KBM-7 (cell line): Measurements from ENCODE around the gene HDGFL2.

Experiments
- DNase-seq: peaks from one replicate; pipeline ENCODE4 v3.0.0-alpha.2; 2015
- in situ Hi-C: fragments of 300-500 bp; cut with MboI; formaldehyde crosslinking; loops from 2 replicates; pipeline ENCODE4 v1.14.3; 2020; ENCODE audit warnings: low sequenced_read_pairs, low pct_unique_long_range_greater_than_20kb, mixed read lengths

Gene HDGFL2

DNA sequence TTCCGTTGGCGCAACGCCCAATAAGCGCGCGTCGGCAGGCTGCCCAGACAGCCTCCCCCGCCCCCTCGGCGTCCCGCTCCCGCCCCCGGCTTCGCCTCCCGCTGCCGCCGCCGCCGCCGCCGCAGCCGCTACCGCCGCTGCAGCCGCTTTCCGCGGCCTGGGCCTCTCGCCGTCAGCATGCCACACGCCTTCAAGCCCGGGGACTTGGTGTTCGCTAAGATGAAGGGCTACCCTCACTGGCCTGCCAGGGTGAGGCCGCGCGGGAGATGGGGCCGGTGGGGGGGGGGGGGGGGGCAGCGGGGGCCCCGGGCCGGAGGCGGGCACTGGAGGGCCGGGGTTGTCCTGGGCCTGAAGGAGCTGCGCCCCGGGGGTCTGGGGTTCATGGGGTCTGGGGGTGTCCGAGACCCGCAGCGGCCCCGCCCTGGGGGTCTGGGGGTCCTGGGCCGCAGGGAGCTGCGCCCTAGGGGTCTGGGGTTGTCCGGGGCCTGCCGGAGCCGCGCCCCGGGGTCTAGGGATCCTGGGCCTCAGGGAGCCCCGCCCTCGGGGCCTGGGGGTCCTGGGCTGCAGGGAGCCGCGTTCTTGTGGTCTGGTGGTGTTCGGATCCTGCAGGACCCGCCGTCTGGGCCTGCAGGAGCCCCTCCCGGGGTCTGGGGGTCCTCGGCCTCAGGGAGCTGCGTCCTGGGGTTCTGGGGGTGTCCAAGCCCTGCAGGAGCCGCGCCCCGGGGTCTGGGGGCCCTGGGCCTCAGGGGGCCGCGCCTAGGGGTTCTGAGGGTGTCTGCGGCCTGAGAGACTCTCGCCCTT, at the start of gene HDGFL2:
HDGFL2 (plus strand) TSS at position 124 of the 801 bp plus-strand sequence; CDS start at position 178, 54 bp downstream.
- in situ Hi-C loops = no loop called here
- no peak for DNase-seq

DNA sequence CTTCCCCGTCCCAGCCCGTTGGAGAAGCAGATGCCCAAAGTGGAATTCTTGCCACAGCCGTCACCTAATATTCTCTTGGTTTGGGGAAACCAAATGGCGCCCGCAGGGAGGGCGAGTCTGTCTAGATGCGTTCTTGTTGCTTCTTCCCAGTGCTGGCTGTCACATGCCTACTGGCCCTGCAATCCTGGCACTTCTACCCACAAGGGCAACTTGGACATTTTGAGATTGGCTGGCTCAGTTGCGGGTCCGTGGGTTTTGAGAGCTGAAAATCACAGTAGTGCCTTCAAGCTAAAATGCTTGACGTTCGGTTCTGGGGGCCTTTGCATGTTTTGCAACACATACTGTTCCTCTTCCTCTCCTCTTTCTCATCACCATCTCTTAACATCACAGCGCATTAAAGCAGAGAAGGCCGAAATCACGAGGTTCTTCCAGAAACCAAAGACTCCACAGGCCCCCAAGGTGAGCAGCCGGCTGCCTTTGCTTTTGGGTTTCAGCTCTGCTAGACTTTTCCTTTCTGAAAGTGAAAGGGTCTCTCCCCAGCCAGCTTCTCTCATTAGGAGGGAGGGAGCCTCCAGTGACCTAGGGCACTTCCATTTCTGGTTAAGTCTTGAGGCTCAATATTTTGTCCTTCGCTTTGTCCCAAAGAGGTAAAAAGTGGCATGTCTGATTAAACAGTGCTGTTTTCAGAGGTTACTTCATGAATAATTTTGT, 48.5 kb upstream of the HDGFL2 start:
- in situ Hi-C loops = no loop called here
- no peak for DNase-seq

DNA sequence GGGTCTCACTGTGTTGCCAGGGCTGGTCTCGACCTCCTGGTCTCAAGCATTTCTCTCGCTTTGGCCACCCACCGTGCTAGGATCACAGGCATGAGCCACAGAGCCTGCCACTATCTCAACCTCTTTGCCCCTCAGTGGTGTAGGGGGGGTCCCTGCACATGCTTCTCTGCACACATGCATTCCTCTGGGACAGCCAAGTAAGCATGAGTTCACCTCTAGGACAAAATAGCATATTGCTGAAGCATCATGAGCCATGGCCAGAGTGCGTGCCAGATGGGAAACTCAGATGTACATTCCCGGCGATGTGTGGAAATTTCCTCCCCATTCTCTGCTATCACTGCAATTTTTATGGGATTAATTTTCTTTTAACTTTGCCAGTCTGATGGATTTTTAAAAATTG, 46.6 kb upstream of the HDGFL2 start:
- in situ Hi-C loops = no loop called here
- no peak for DNase-seq

DNA sequence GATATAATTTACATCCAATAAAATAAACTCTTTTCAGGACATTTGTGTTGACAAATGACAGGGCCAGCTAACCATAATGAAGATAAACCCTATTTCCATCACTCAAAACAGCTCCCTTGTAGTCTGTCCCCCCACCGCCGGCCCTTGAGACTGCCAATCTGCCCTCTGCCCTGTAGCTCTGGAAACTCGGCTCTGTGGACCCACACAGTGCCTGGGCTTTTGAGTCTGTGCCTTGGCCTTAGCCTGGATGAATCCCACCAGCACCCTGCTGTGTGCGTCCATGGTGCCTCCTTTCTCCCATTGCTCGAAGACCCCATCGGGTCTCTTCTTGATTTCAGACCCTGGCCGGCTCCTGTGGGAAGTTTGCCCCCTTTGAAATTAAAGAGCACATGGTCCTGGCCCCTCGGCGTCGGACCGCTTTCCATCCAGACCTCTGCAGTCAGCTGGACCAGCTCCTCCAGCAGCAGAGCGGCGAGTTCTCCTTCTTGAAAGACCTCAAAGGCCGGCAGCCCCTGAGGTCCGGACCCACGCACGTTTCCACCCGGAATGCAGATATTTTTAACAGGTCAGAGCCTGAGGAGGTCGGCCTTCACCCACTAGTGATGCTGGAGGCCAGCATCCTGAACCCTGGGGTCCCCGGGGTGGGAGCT, 43.6 kb upstream of the HDGFL2 start:
- in situ Hi-C loops = no loop called here

DNA sequence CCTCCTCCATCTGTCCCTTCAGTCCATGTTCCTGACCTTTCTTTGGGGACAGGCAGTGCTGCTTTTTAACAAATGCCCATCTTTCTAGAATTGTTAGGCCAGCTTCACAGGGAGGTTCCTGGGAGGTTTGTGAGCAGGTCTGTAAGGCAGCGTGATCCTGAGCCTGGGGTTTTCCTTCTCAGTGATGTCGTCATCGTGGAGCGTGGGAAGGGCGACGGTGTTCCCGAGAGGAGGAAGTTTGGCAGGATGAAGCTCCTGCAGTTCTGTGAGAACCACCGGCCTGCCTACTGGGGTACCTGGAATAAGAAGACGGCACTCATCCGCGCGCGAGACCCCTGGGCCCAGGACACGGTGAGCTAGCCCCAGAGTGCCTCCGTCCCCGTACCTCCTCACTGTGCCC, 42.8 kb upstream of the HDGFL2 start:
- no peak for DNase-seq
- in situ Hi-C loops = no loop called here

More for the DNA sequence above, 43.6 kb upstream of the HDGFL2 start:
- DNase-seq = no peak

DNA sequence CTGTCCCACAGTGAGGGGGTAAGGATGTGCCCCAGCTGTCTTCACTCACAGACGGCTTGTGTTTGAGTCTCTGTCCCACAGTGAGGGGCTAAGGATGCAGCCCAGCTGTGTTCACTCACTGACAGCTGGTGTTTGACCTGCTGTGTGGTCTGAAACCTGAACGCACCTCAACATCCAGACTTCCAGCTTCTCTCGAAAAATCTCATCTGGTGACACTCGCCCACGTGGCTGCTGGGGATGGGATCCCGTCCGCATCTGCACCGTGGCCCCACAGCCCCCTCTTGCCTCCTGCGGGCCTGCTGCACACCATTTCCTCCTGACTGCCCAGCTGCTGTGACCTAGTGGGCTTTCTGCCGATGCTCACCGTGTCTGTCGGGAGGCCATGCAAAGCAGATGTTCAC, 42.3 kb upstream of the HDGFL2 start:
- no peak for DNase-seq
- in situ Hi-C loops = no loop called here

DNA sequence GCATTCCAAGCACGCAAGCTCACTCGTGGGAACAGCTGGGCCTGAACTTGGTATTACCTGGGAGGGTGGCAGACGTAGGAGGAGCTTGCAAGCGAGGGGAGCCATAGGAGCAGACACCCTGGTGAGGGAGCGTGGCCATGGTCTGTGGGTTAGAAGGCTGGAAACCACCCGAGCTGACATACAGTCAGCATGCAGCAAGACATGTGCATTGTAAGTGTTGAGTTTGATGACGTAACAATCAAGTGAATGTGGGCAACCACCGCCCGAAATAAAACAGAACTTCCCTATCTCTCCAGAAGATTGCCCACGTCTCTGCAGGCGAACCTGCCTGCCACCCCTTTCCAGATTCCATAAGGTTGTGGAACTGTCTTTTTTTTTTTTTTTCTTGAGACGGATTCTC, 41.3 kb upstream of the HDGFL2 start:
- in situ Hi-C loops = no loop called here
- peak; percentile 32 for DNase-seq

DNA sequence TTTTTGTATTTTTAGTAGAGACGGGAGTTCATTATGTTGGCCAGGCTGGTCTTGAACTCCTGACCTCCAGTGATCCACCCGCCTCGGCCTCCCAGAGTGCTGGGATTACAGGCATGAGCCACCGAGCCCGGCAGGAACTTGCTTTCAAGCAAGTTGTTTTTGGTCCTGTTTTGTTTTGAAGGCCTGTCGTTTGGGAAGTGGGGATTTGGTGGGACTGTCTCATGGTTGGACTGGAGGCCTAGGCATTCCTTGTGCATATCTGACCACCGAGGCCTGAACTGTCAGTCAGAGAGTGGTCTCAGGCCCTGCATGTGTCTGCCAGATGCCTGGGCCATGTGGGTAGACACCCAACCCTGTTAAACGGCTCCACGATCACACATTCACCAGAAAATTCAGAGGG, 40.8 kb upstream of the HDGFL2 start:
- in situ Hi-C loops = no loop called here

DNA sequence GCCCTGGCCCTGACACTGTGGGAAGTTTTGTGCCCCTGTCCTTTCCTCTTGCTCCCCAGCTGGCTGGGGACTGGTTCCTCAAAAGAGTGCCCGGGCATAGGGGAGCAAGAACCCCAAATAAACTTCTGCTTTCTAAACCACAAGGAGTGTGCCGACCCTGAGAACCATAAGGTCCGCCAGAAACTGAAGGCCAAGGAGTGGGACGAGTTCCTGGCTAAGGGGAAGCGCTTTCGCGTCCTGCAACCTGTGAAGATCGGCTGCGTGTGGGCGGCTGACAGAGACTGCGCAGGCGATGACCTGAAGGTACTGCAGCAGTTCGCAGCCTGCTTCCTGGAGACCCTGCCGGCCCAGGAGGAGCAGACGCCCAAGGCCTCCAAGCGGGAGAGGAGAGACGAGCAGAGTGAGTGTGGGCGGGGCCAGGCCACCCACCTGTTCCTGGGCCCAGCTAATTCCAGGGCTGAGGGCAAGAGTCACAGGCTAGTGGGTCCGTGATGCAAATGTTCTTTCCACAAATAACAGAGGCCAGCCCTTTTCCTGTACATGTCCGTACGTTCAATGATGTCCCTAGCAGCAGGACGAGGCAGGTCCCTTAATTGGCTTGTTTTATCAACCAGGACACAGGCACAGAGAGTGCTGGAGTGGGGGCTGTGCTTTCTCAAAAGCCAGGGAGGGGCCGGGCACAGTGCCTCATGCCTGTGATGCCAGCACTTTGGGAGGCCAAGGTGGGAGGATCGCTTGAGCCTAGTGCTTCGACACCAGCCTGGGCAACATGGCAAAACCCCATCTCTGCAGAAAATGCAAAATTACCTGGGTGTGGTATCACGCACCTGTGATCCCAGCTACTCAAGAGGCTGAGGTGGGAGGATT, 40.1 kb upstream of the HDGFL2 start:
- in situ Hi-C loops = no loop called here
- DNase-seq = peak; percentile 42

More for the DNA sequence above, 40.8 kb upstream of the HDGFL2 start:
- DNase-seq = no peak

DNA sequence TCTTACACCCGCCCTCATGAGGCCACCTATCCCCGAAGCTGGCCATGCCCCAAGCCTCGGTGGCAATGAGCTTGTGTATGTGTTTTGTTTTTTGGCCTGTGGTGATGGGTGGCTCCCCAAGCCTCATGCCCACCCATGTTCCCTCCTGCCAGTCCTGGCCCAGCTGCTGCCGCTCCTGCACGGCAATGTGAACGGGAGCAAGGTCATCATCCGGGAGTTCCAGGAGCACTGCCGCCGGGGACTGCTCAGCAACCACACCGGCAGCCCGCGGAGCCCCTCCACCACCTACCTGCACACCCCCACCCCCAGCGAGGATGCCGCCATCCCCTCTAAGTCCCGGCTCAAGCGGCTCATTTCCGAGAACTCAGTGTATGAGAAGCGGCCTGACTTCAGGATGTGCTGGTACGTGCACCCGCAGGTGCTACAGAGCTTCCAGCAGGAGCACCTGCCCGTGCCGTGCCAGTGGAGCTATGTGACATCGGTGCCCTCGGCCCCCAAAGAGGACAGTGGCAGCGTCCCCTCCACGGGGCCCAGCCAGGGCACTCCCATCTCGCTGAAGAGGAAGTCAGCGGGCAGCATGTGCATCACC, 39.1 kb upstream of the HDGFL2 start:
- in situ Hi-C loops = no loop called here
- DNase-seq = no peak

DNA sequence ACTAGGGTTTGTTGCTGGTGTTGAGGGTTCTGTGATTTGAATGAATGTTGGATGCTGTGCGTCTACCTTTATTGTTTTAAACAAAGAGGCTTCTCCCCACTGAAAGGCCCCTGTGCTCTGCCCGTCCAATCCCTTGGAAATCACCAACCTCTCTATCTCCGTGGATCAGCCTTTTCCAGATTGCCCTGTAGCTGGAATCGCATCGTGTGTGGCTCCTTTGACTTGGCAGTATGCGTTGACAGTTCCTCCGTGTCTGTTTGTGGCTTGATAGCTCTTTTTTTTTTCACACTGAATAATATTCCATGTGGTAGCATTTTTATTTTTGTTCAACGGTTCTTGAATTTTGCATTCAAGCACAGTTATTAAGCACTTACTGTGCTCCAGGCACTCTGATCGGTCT, 37.7 kb upstream of the HDGFL2 start:
- in situ Hi-C loops = no loop called here
- DNase-seq = no peak

DNA sequence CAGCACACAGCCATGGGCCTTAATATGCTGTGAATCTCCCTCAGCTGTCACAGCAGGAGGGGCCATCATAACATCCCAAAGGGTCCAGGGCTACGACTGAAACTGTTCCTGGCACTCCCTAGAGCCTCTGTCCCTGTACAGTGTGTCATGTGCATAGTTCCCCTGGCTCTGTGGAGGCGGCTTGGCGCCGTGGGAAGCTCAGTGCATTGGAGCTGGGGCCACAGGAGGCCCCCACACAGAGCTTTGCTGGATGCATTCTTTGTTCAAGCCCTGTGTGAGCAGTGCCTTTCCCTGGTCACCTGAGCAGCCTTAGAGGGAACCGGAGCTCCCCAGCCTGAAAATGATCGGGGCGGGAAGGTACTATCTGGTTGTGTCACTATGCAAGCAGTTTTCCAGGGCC, 35.9 kb upstream of the HDGFL2 start:
- in situ Hi-C loops = no loop called here

DNA sequence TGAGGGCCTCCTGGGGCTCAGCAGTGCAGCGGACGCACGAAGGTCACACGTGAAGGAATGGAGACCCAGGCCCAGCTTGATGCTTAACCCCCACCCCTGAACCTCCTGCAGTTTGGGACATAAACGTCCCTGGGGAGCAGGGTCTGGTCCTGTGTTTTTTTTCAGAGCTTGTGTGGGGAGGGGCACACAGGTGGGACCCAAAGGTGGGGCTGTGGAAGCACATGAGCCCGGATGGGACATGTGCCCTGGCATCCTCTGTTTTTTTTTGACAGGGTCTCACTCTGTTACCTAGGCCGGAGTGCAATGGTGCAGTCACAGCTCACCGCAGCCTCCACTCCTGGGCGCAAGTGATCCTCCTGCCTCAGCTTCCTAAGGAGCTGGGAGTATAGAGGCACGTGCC, 35.0 kb upstream of the HDGFL2 start:
- in situ Hi-C loops = no loop called here
- DNase-seq = no peak

More for the DNA sequence above, 35.9 kb upstream of the HDGFL2 start:
- DNase-seq = no peak

DNA sequence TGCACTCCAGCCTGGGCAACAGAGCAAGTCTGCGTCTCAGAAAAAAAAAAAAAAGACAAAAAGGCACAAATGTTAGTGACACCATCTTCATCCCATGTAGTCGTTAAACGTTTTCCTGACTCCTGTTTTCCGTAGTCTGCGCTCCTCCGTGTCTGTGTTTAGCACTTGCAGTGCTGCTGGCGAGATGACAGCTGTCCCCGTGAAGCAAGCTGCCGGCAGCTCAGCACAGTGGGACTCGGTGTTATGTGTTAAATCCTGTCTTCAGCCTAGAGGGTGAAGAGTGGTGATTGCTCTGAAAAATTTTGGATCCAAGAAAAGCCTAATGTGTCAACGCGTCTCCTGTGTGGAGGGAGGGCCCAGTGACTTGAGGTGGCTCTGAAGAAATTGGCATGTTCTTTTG, 32.9 kb upstream of the HDGFL2 start:
- no peak for DNase-seq
- in situ Hi-C loops = no loop called here

DNA sequence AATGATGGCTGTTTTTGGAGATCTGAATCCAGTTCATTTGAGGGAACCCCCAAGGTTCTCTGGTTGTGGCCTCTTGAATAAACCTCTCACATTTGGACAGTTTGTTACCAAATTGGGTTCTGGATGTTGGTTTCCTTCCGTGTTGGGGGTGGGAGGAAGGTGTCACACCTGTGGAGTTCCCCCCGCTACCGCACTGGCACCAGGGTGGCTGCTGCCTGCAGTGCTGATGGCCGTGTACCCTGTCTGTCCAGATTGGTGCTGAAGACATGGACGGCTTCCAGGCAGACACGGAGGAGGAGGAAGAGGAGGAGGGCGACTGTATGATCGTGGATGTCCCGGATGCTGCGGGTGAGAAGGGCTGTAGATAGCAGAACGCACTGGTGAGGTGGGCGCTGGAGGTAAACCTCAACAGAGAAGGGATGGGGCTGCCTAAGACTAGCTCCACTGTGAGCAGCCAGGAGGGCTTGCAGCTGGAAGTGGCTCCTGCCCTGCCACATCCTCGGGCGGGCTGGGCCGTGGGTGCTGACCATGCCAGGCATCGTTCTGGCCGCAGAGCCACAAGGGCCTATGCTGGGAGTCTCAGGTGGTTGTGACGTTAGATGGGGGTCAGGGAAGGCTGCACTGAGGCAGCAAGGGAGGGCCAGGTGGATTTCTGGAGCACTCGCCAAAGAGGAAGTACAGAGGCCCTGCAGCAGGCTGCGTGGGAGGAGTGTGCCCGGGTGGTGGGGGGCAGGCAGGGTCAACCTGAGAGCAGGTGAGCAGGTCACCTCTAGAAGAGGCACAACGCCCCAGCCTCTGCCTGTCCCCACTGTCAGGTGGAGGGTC, 29.9 kb upstream of the HDGFL2 start:
- in situ Hi-C loops = no loop called here
- DNase-seq = peak; percentile 35

DNA sequence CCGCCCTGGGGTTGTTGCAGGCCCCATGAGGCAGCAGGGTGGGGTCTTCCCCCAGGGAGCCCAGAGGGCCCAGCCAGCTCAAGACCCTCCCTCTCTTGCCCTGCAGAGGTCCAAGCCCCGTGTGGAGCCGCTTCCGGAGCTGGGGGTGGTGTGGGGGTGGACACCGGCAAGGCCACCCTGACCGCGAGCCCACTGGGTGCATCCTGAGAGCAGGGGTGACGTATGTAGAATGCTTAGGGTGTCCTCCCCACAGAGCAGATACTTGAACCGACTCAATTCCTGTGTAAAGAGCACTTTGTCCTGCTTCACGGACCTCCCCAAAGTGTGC, 29.3 kb upstream of the HDGFL2 start:
- in situ Hi-C loops = no loop called here
- no peak for DNase-seq

DNA sequence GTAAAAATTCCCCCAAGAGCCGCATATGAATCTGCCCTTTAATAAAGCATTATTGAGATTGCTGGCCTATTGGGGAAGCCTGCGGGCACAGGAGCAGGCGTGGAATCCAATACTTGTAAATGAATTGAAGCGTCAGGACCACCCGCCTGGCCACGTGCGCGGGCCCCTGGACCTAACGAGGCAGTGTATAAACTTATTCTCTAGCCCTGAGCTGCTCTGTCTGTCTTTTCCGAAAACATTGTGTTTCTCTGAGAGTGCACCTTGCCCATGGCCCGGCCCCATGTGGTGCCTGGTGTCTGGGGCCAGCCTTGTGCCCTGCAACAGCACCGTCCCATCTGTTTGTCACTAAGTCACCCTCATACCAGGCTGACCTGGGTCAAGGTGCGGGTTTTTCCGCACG, 28.9 kb upstream of the HDGFL2 start:
- in situ Hi-C loops = no loop called here
- DNase-seq = no peak
